Pancreas (tissue), 10 donors: ENCODE measurements around the gene TSPAN12. TPM values are rescaled to one million over a fixed set of nuclear protein-coding genes. Genes with fewer than 3 reads are reported as not detected.

ENCODE experiments used
- ATAC-seq, 4 donors: fragments of 200-7000 bp; cut with Tn5 transposase; one replicate each; pipeline versions ENCODE4 v1.8.0 to v1.9.1; 2020; ENCODE audit warnings: mild to moderate bottlenecking in 4 of 4, moderate library complexity in 4 of 4
- DNase-seq, 6 donors: peaks; one replicate each; pipeline ENCODE4 v3.0.0-alpha.2; 2020
- FAIRE-seq: peaks from 2 replicates; lab custom pipeline; 2012; peaks lifted over from hg19 to GRCh38; lab: Jason Lieb, UNC
- H3K27ac ChIP-seq, 4 donors: fragments of 200-600 bp; sonication (generic); 1 replicate in 3 of 4; 2 replicates in 1 of 4; pipeline versions ENCODE4 v1.5.0 to v1.8.0; 2020
- H3K27me3 ChIP-seq, 4 donors: fragments of 200-600 bp; one replicate each; pipeline ENCODE4 v1.8.0; 2021
- H3K36me3 ChIP-seq, 3 donors: fragments of 200-600 bp; sonication (generic) in 1 of 3; one replicate each; pipeline versions ENCODE4 v1.5.0 to v1.8.0; 2020 to 2021
- H3K4me1 ChIP-seq, 3 donors: fragments of 200-600 bp; one replicate each; pipeline ENCODE4 v1.8.0; 2021
- H3K4me3 ChIP-seq, 4 donors: fragments of 200-600 bp; sonication (generic) in 2 of 4; one replicate each; pipeline versions ENCODE4 v1.5.0 to v1.8.0; 2020 to 2021
- H3K9me3 ChIP-seq, 4 donors: fragments of 200-600 bp; one replicate each; pipeline ENCODE4 v1.8.0; 2021
- WGBS, 2 donors: extraction: QIAGEN DNeasy Blood & Tissue Kit; methylation state at CpG; one replicate each; pipeline ENCODE4 v1.1.7; 2013; 5-methylcytosine and 5-hydroxymethylcytosine counted together
- intact Hi-C, 3 donors: fragments of 100-400 bp; cut with DNase I; formaldehyde crosslinking; loops; one replicate each; pipeline versions ENCODE4 v1.11.1 to v1.14.2; 2022
- polyA plus RNA-seq, 2 donors: library from polyadenylated mRNA; stranded (reverse); fragments of 200-250 nt; gene quantifications; one replicate each; pipeline ENCODE4 v1.2.3, GENCODE V29; 2013
- total RNA-seq, 6 donors: library from RNA; stranded (reverse); fragmentation: NEBNext Ultra II Directional in 4 of 6; extraction: Animal tissue kit (Norgen Biotek cat#: 25700) in 4 of 6; gene quantifications; one replicate each; pipeline versions ENCODE4 v1.2.1 to v1.2.4, GENCODE V29; 2021 to 2023
- TF ChIP-seq, protein P1 (sequence below), 4 donors: fragments of 200-600 bp; sonication (generic) in 3 of 4; IDR thresholded peaks; one replicate each; pipeline versions ENCODE4 v1.5.0 to v1.8.0; 2021; ENCODE audit warnings: antibody characterized with exemption in 4 of 4
- donor health status: healthy with polysubstance abuse.
- donor health status: DM: no; HTN: no; CAD: no; lungs with moderate emphysema.
- donor health status: DM: no; HTN: no; CAD: no.
- donor health status: control.
- donor health status: control.
- donor health status: Bipolar disorder and iron deficiency.
- donor health status: DM: yes; HTN: yes; CAD: no.
- donor health status: DM: no; HTN: no; CAD: no.
- donor health status: DM: no; HTN: no; CAD: no.
- donor health status: DM: yes; HTN: yes; CAD: no.

The TSPAN12 gene
- total and polyA plus RNA-seq, 8 donors = 3.9 to 16.0 (median 8.9) TPM

DNA sequence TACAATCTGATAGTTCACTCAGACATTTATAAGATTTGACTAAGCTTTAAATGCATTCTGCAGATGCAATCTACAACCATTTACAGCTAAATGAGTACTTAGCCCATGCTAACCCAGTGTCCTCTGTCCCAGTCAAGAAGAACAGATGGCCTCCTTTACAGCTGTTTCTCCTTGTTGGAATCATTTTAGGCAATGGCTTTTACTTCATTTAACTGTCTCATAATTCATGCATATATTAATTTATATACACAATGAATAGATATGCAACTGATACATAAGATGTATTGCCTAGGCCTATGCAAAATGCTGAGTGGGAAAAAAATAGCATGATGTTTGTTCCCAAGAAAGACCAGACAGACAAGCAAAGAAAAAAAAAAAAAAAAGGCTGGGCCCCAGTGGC is 82.2 kb downstream of the TSPAN12 start:
- no peak for FAIRE-seq
- ATAC-seq = no peak
- intact Hi-C loops = no loop called here
- Histone ChIP-seq H3K4me1 (no peaks in the 10 kb centered on the region), H3K27me3 (no peaks in the 10 kb centered on the region), H3K27ac (no peak overlapping the region), H3K36me3 (no peaks in the 10 kb centered on the region), H3K4me3 (no peak overlapping the region), H3K9me3 (no peaks in the 10 kb centered on the region)
- no peak for DNase-seq
- TF ChIP-seq, protein P1, sequence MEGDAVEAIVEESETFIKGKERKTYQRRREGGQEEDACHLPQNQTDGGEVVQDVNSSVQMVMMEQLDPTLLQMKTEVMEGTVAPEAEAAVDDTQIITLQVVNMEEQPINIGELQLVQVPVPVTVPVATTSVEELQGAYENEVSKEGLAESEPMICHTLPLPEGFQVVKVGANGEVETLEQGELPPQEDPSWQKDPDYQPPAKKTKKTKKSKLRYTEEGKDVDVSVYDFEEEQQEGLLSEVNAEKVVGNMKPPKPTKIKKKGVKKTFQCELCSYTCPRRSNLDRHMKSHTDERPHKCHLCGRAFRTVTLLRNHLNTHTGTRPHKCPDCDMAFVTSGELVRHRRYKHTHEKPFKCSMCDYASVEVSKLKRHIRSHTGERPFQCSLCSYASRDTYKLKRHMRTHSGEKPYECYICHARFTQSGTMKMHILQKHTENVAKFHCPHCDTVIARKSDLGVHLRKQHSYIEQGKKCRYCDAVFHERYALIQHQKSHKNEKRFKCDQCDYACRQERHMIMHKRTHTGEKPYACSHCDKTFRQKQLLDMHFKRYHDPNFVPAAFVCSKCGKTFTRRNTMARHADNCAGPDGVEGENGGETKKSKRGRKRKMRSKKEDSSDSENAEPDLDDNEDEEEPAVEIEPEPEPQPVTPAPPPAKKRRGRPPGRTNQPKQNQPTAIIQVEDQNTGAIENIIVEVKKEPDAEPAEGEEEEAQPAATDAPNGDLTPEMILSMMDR (IDR thresholded peaks at IDR 0.05) = no peak

GRCh38 chr7:120774481-120774880 is 83.5 kb downstream of the TSPAN12 start:
- TF ChIP-seq, protein P1 (IDR thresholded peaks at IDR 0.05) = no peak

GRCh38 chr7:120770206-120770605 is 87.7 kb downstream of the TSPAN12 start:
- 79 to 83% methylated on average over 3 of the region's 3 CpGs for WGBS, 2 donors
- Histone ChIP-seq H3K27ac (no peak overlapping the region), H3K36me3 (no peaks in the 10 kb centered on the region), H3K27me3 (no peaks in the 10 kb centered on the region), H3K4me3 (no peak overlapping the region), H3K4me1 (no peaks in the 10 kb centered on the region), H3K9me3 (no peaks in the 10 kb centered on the region)
- TF ChIP-seq, protein P1 (IDR thresholded peaks at IDR 0.05) = no peak
- DNase-seq = no peak
- ATAC-seq = no peak
- no peak for FAIRE-seq
- intact Hi-C loops = no loop called here

More at GRCh38 chr7:120774481-120774880, 83.5 kb downstream of the TSPAN12 start:
- Histone ChIP-seq H3K27me3 (no peaks in the 10 kb centered on the region), H3K4me1 (no peaks in the 10 kb centered on the region), H3K4me3 (no peak overlapping the region), H3K9me3 (no peaks in the 10 kb centered on the region), H3K36me3 (no peaks in the 10 kb centered on the region), H3K27ac (no peak overlapping the region)
- WGBS, 2 donors = 60 to 63% methylated on average over 3 of the region's 3 CpGs
- DNase-seq = no peak
- no peak for ATAC-seq
- intact Hi-C loops = no loop called here
- no peak for FAIRE-seq

GRCh38 chr7:120760851-120761250 is 97.1 kb downstream of the TSPAN12 start:
- Histone ChIP-seq H3K4me1 (no peaks in the 10 kb centered on the region), H3K9me3 (no peaks in the 10 kb centered on the region), H3K36me3 (no peaks in the 10 kb centered on the region), H3K27me3 (no peaks in the 10 kb centered on the region), H3K4me3 (no peak overlapping the region), H3K27ac (no peak overlapping the region)
- WGBS, 2 donors = 48 to 62% methylated on average over 3 of the region's 3 CpGs
- intact Hi-C loops = no loop called here
- no peak for ATAC-seq
- TF ChIP-seq, protein P1 (IDR thresholded peaks at IDR 0.05) = no peak
- DNase-seq = no peak
- no peak for FAIRE-seq

DNA sequence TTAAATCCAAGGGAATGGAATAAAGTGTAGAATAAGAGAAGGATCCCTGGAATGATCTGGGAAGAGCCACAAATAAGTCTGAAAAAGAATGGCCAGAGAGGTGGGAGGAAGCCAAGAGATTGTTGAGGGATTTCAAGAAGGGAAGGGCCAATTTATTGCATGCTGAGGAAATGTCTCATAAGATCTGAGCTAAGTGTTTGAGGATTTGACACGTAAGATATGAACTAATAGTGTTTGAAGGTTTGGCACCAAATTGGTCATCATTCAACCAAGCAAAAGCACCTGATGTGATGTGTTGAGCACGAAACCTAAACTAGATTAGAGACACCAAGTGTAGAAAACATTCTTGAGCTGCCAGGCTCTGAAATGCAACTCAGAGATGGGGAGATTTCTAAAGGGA is 97.9 kb downstream of the TSPAN12 start:
- no peaks in the 10 kb centered on the region for H3K4me1 ChIP-seq

More for the DNA sequence above, 97.9 kb downstream of the TSPAN12 start:
- WGBS, 2 donors = 59 to 73% methylated on average over 2 of the region's 2 CpGs
- FAIRE-seq = no peak
- no peaks in the 10 kb centered on the region for H3K9me3 ChIP-seq
- no peak for ATAC-seq
- intact Hi-C loops = no loop called here
- no peak overlapping the region for H3K4me3 ChIP-seq
- no peak for DNase-seq
- no peaks in the 10 kb centered on the region for H3K36me3 ChIP-seq
- no peak overlapping the region for H3K27ac ChIP-seq
- TF ChIP-seq, protein P1 (IDR thresholded peaks at IDR 0.05) = no peak
- no peaks in the 10 kb centered on the region for H3K27me3 ChIP-seq
